A549 treated with CpdA at 1 μM for 4 hours (cell line): ENCODE results near the gene KLHL24. TPM values are rescaled to one million over a fixed set of nuclear protein-coding genes. Genes with fewer than 3 reads are reported as not detected.

Experiments used
- total RNA-seq: library from RNA; stranded (reverse); fragments of 200-300 nt; extraction: Qiagen RNA extraction; gene quantifications from 5 replicates; pipeline ENCODE4 v1.2.3, GENCODE V29; 2022; ENCODE audit warnings: low read depth

KLHL24 gene
- total RNA-seq, result 6.0 to 10.8 TPM (median 6.8 TPM) in 5 replicates

GRCh38 chr3:183635431-183636220 is at the start of gene KLHL24:
Gene KLHL24 (plus strand): TSS chr3:183635623. CDS start chr3:183650357, 14,734 bp downstream.

GRCh38 chr3:183697610-183698317 is 62.3 kb downstream of the KLHL24 start, which contains the start of gene YEATS2:
Gene YEATS2 (plus strand): TSS chr3:183697797. CDS start chr3:183715163, 17,366 bp downstream.

Other genes starting within 250 kb of the KLHL24 start
- gene MCF2L2, start 207.0 kb upstream of the KLHL24 start, total RNA-seq, result 0.10 to 0.26 TPM (median 0.15 TPM) in 3 of 5 replicates, not detected in the others
- gene KLHL6, start 79.9 kb upstream of the KLHL24 start, total RNA-seq, result not detected in 5 replicates
- gene YEATS2, start 62.2 kb downstream of the KLHL24 start, total RNA-seq, result 8.8 to 13.2 TPM (median 12.3 TPM) in 5 replicates
- 4.1 to 6.5 TPM (median 5.3 TPM) in 5 replicates for gene MAP6D1, start 190.0 kb downstream of the KLHL24 start, total RNA-seq
- 57.4 to 68.6 TPM (median 64.5 TPM) in 5 replicates for gene PARL, start 249.3 kb downstream of the KLHL24 start, total RNA-seq